MM.1S (cell line): ENCODE data around the gene RAB44.

Experiments
- CTCF ChIP-seq: fragments of 300-600 bp; sonication (generic); IDR thresholded peaks from 2 replicates; pipeline ENCODE4 v1.5.1; 2016; ENCODE audit warnings: antibody characterized with exemption, low read length, mixed read lengths
- EZH2 ChIP-seq: fragments of 300-600 bp; sonication (generic); optimal IDR thresholded peaks from 2 replicates; pipeline ENCODE3; 2017; ENCODE audit warnings: low read depth, mild to moderate bottlenecking, antibody characterized with exemption, low read length, mixed read lengths
- EZH2phosphoT487 ChIP-seq: fragments of 300-600 bp; sonication (generic); IDR thresholded peaks from 2 replicates; pipeline ENCODE4 v1.6.1; 2018; ENCODE audit warnings: antibody characterized with exemption, low read length

GRCh38 chr6:36684447-36684812 is 13.2 kb upstream of the RAB44 start:
- no peak for TF ChIP-seq CTCF
- no peak for TF ChIP-seq EZH2
- TF ChIP-seq EZH2phosphoT487 = no peak
